Activated CD4-positive, alpha-beta T cell treated with anti-CD3 and anti-CD28 coated beads, Interleukin-2, amount 50 U/mL, for 16 hours (primary cell): Measurements from ENCODE around the gene RBCK1.
"Not testable (repeated sequence)": the region's sequence is repeated elsewhere in the genome, so short reads cannot be mapped to it uniquely, and the experiment has no call there.

Experiments
- DNase-seq: peaks from one replicate; pipeline ENCODE4 v3.0.0-alpha.2; 2020

RBCK1 gene

GRCh38 chr20:376750-377149 lies 31.3 kb upstream of the RBCK1 start:
- no peak for DNase-seq

- not testable (repeated sequence) for DNase-seq
These were observed 30.5 kb upstream of the RBCK1 start for GRCh38 chr20:377578-377977.

- no peak for DNase-seq
These were observed 29.1 kb upstream of the RBCK1 start for GRCh38 chr20:378961-379336.

GRCh38 chr20:380763-381580 lies 27.1 kb upstream of the RBCK1 start:
- peak; percentile 75 for DNase-seq

- DNase-seq: peak; percentile 87
These were observed 26.4 kb upstream of the RBCK1 start for GRCh38 chr20:381581-382290.

- no peak for DNase-seq
These were observed 25.6 kb upstream of the RBCK1 start for GRCh38 chr20:382291-383115.

GRCh38 chr20:383889-384288 lies 24.2 kb upstream of the RBCK1 start:
- no peak for DNase-seq

GRCh38 chr20:384723-385122 lies 23.4 kb upstream of the RBCK1 start:
- no peak for DNase-seq

GRCh38 chr20:385448-385847 lies 22.7 kb upstream of the RBCK1 start:
- no peak for DNase-seq

GRCh38 chr20:386634-387033 lies 21.5 kb upstream of the RBCK1 start:
- not testable (repeated sequence) for DNase-seq

GRCh38 chr20:387520-387919 lies 20.6 kb upstream of the RBCK1 start:
- no peak for DNase-seq

GRCh38 chr20:388034-388994 lies 19.8 kb upstream of the RBCK1 start:
- DNase-seq: no peak

GRCh38 chr20:389220-389619 lies 18.9 kb upstream of the RBCK1 start:
- DNase-seq: no peak

- no peak for DNase-seq
These were observed 16.9 kb upstream of the RBCK1 start for GRCh38 chr20:391041-391711.

GRCh38 chr20:393296-393695 lies 14.8 kb upstream of the RBCK1 start:
- DNase-seq: not testable (repeated sequence)

GRCh38 chr20:396252-396618 lies 11.9 kb upstream of the RBCK1 start:
- no peak for DNase-seq

- DNase-seq: no peak
These were observed 11.3 kb upstream of the RBCK1 start for GRCh38 chr20:396619-397431.

- no peak for DNase-seq
These were observed 10.5 kb upstream of the RBCK1 start for GRCh38 chr20:397432-398237.

- DNase-seq: no peak
These were observed 8.9 kb upstream of the RBCK1 start for GRCh38 chr20:399182-399707.

GRCh38 chr20:400128-400453 lies 8.0 kb upstream of the RBCK1 start:
- DNase-seq: no peak
